ENCODE data around the gene CCNDBP1.

DNA sequence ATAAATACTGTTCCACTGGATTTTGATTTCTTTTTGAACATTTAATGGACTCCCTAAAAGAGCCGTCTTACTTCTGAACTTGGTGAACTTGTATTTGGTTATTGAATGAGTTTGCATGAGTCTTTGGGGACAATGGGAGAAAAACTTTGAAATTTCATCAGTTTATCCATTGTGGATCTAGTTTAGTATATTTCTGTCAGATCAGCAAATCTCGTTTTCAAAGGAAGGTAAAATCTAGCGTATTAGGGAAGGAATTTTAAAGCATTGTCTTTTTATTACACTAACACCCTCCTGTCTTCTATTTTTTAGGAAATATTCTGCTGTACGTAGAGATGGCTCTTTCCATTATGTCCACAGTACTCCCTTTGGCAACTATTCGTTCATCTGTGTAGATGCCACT lies 39.0 kb upstream of the CCNDBP1 start:
- TF ChIP-seq ISL1 (CRISPR knock-in tag; IDR thresholded peaks at IDR 0.05) = no peak
- no peak for TF ChIP-seq BACH2 (CRISPR knock-in tag; IDR thresholded peaks at IDR 0.05; ENCODE audit: borderline replicate concordance)
- TF ChIP-seq, protein P1, sequence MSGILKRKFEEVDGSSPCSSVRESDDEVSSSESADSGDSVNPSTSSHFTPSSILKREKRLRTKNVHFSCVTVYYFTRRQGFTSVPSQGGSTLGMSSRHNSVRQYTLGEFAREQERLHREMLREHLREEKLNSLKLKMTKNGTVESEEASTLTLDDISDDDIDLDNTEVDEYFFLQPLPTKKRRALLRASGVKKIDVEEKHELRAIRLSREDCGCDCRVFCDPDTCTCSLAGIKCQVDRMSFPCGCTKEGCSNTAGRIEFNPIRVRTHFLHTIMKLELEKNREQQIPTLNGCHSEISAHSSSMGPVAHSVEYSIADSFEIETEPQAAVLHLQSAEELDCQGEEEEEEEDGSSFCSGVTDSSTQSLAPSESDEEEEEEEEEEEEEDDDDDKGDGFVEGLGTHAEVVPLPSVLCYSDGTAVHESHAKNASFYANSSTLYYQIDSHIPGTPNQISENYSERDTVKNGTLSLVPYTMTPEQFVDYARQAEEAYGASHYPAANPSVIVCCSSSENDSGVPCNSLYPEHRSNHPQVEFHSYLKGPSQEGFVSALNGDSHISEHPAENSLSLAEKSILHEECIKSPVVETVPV (CRISPR knock-in tag; IDR thresholded peaks at IDR 0.05) = no peak
- TF ChIP-seq, protein P2, sequence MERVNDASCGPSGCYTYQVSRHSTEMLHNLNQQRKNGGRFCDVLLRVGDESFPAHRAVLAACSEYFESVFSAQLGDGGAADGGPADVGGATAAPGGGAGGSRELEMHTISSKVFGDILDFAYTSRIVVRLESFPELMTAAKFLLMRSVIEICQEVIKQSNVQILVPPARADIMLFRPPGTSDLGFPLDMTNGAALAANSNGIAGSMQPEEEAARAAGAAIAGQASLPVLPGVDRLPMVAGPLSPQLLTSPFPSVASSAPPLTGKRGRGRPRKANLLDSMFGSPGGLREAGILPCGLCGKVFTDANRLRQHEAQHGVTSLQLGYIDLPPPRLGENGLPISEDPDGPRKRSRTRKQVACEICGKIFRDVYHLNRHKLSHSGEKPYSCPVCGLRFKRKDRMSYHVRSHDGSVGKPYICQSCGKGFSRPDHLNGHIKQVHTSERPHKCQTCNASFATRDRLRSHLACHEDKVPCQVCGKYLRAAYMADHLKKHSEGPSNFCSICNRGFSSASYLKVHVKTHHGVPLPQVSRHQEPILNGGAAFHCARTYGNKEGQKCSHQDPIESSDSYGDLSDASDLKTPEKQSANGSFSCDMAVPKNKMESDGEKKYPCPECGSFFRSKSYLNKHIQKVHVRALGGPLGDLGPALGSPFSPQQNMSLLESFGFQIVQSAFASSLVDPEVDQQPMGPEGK (CRISPR knock-in tag; IDR thresholded peaks at IDR 0.05; ENCODE audit: borderline replicate concordance) = no peak
- TF ChIP-seq ZFP3 (CRISPR knock-in tag; IDR thresholded peaks at IDR 0.05) = no peak
- no peak for TF ChIP-seq ZNF70 (CRISPR knock-in tag; IDR thresholded peaks at IDR 0.05)
- TF ChIP-seq CSDC2 (CRISPR knock-in tag; IDR thresholded peaks at IDR 0.05) = no peak
- no peak for TF ChIP-seq PPARA (CRISPR knock-in tag; IDR thresholded peaks at IDR 0.05; ENCODE audit: borderline replicate concordance)
- TF ChIP-seq RARB (CRISPR knock-in tag; IDR thresholded peaks at IDR 0.05) = no peak
- no peak for TF ChIP-seq OSR1 (CRISPR knock-in tag; IDR thresholded peaks at IDR 0.05)
- no peak for TF ChIP-seq ZC3H10 (CRISPR knock-in tag; IDR thresholded peaks at IDR 0.05)

Data from SK-N-SH treated with all-trans-retinoic acid at 6 μM for 48 hours (cell line).